Parathyroid adenoma (tissue), 2 donors: ENCODE results near the gene WNT5A.

Experiments used
- H2AFZ ChIP-seq: fragments of 300-600 bp; sonication (generic); one replicate; pipeline ENCODE4 v1.7.0; 2017; ENCODE audit warnings: antibody characterized with exemption, mild to moderate bottlenecking
- H3K27ac ChIP-seq: fragments of 300-600 bp; sonication (generic); one replicate; pipeline ENCODE4 v1.7.0; 2017
- H3K27me3 ChIP-seq: fragments of 300-600 bp; sonication (generic); one replicate; pipeline ENCODE4 v1.7.0; 2017; ENCODE audit warnings: low read length; ENCODE audit not compliant: control insufficient read depth, insufficient read depth
- H3K36me3 ChIP-seq: fragments of 300-600 bp; sonication (generic); one replicate; pipeline ENCODE4 v1.7.0; 2017; ENCODE audit warnings: low read length; ENCODE audit not compliant: control insufficient read depth, insufficient read depth
- H3K4me1 ChIP-seq: fragments of 300-600 bp; sonication (generic); one replicate; pipeline ENCODE4 v1.7.0; 2017; ENCODE audit warnings: control low read depth
- H3K4me2 ChIP-seq: fragments of 300-600 bp; sonication (generic); one replicate; pipeline ENCODE4 v1.7.0; 2017; ENCODE audit warnings: low read length
- H3K4me3 ChIP-seq: fragments of 300-600 bp; sonication (generic); one replicate; pipeline ENCODE4 v1.7.0; 2017; ENCODE audit warnings: low read depth, low read length
- H3K79me2 ChIP-seq: fragments of 300-600 bp; sonication (generic); one replicate; pipeline ENCODE4 v1.7.0; 2017; ENCODE audit warnings: control low read depth
- H3K9ac ChIP-seq: fragments of 300-600 bp; sonication (generic); one replicate; pipeline ENCODE4 v1.7.0; 2017; ENCODE audit warnings: mild to moderate bottlenecking
- H3K9me3 ChIP-seq: fragments of 300-600 bp; sonication (generic); one replicate; pipeline ENCODE4 v1.7.0; 2017; ENCODE audit warnings: low read length; ENCODE audit not compliant: control insufficient read depth
- CTCF ChIP-seq: fragments of 300-600 bp; sonication (generic); IDR thresholded peaks from one replicate; pipeline ENCODE4 v1.7.0; 2017; ENCODE audit warnings: antibody characterized with exemption, mild to moderate bottlenecking
- donor health status: primary hyperparathyroidism.

Gene WNT5A

GRCh38 chr3:55492976-55493375, 5.9 kb upstream of the WNT5A start:
- Histone ChIP-seq H3K4me1 (peaks cover 7% of the 10 kb centered on the region), H3K79me2 (no peaks in the 10 kb centered on the region), H3K9ac (no peak overlapping the region), H3K9me3 (no peaks in the 10 kb centered on the region), H3K4me3 (no peak overlapping the region), H3K27ac (no peak overlapping the region), H2AFZ (no peak overlapping the region), H3K4me2 (no peak overlapping the region), H3K27me3 (no peaks in the 10 kb centered on the region), H3K36me3 (no peaks in the 10 kb centered on the region)
- TF ChIP-seq CTCF = no peak

GRCh38 chr3:55491296-55491816, 4.2 kb upstream of the WNT5A start:
- Histone ChIP-seq H3K9me3 (no peaks in the 10 kb centered on the region), H3K4me1 (peaks cover 7% of the 10 kb centered on the region), H3K36me3 (no peaks in the 10 kb centered on the region), H3K4me2 (no peak overlapping the region), H3K9ac (no peak overlapping the region), H3K4me3 (no peak overlapping the region), H3K27ac (no peak overlapping the region), H2AFZ (no peak overlapping the region), H3K27me3 (no peaks in the 10 kb centered on the region), H3K79me2 (no peaks in the 10 kb centered on the region)
- TF ChIP-seq CTCF = no peak

DNA sequence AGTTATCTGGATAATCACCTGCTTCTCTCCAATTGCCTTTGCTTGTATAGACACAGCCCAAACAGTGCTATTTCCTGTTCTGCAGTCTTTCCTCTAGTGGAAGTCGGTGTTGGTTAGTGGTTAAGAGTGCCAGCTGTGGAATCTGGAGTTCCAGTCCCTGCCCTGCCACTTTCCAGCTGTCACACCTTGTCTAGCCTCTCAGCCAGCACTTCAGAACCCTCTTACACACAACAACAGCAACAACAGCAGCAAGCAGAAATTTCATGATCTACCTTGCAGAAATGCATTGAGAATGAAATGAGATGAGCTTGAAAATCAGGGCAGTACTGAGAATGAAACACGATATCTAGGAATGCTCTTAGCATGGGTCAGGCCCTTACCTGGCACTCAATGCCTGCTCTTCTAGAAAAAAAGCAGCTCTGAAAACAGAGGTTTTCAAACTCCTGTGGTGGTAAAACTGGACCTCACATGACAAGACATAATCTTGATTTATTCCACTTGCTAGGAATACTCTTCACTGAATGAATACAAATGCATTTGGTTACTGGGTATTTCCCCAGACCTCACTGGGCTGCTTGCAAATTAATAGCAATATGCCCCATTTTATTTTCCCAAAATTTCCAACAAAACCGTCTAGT, 3.3 kb upstream of the WNT5A start:
- H3K36me3 ChIP-seq = no peaks in the 10 kb centered on the region
- H3K9me3 ChIP-seq = no peaks in the 10 kb centered on the region
- no peak overlapping the region for H3K27ac ChIP-seq
- H2AFZ ChIP-seq = no peak overlapping the region
- no peaks in the 10 kb centered on the region for H3K79me2 ChIP-seq
- no peak overlapping the region for H3K4me3 ChIP-seq
- H3K4me2 ChIP-seq = no peak overlapping the region
- no peak for TF ChIP-seq CTCF
- H3K4me1 ChIP-seq = peaks cover 7% of the 10 kb centered on the region
- H3K9ac ChIP-seq = no peak overlapping the region
- H3K27me3 ChIP-seq = no peaks in the 10 kb centered on the region

DNA sequence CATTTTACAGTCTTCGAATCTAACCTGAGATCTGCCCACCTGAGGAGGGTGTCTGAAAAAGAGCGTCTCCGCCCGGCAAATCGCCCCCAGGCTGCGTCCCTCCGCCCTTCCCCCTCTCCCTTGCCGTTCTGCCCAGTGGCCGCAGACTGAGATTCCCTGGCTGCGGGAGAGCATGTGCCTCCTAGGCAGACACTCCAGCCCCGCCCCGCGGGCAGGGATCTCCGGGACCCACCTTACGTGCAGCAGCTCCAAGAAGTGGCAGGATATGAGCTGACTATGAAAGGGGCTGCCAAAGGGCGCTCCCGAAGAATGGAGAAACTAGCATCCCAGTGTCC, 2.7 kb upstream of the WNT5A start:
- Histone ChIP-seq H3K36me3 (no peaks in the 10 kb centered on the region), H3K9ac (no peak overlapping the region), H3K79me2 (no peaks in the 10 kb centered on the region), H3K27me3 (no peaks in the 10 kb centered on the region), H3K4me3 (no peak overlapping the region), H3K4me2 (peak overlapping the region; percentile 47), H3K4me1 (peaks cover 7% of the 10 kb centered on the region), H2AFZ (peak overlapping the region; percentile 71), H3K27ac (no peak overlapping the region), H3K9me3 (no peaks in the 10 kb centered on the region)
- no peak for TF ChIP-seq CTCF
